Activated CD8-positive, alpha-beta memory T cell treated with anti-CD3 and anti-CD28 coated beads, Interleukin-2, amount 50 U/mL, for 1 hour (primary cell): ENCODE data around the gene TAC4.

Experiments
- DNase-seq: peaks from one replicate; pipeline ENCODE4 v3.0.0-alpha.2; 2020; ENCODE audit errors: extremely low read depth

Gene TAC4

GRCh38 chr17:49873466-49873865 is 25.6 kb upstream of the TAC4 start:
- DNase-seq = no peak

GRCh38 chr17:49872754-49873377 is 25.0 kb upstream of the TAC4 start:
- DNase-seq = no peak

DNA sequence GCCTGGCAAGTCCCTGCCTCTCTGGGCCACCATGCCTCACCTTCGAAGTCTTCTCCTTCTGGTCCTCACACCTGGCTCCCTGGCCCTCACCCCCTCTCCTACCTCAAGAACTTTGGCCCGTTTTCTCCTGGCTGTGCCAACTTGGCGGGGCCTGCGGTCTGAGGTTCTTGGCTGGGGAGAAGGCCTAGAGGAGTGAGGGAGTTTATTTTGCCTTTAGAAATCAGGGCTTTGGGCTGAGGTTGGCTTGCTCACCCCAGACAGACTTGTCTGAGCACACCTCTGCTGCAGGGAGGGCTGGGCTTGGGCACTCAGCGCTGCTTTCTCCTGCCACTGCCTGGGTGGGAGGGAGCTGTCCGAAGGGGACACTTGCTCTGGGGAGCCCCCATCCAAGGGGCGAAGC is 23.3 kb upstream of the TAC4 start:
- DNase-seq = no peak

DNA sequence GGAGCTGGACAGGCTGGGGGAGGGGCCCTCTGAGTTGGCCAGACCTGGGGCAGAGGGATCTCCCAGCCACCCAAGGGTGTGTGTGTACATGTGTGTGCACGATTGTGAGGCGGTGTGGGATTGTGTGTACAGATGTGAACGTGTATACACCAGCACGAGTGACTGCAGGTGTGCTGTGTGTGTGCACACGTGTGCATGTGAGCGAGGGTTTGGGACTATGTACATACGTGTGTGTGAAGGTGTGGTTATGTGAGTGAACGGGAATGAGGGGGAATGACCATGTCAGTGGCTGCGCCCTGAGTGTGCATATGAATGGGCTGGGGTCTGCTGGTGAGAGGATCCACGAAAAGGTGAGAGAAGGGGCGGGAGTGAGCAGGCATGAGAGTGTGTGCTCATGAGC is 22.4 kb upstream of the TAC4 start:
- DNase-seq = no peak

- DNase-seq = no peak
Observed at GRCh38 chr17:49869038-49869374, 21.1 kb upstream of the TAC4 start.

GRCh38 chr17:49866882-49867413 is 19.1 kb upstream of the TAC4 start:
- DNase-seq = no peak

DNA sequence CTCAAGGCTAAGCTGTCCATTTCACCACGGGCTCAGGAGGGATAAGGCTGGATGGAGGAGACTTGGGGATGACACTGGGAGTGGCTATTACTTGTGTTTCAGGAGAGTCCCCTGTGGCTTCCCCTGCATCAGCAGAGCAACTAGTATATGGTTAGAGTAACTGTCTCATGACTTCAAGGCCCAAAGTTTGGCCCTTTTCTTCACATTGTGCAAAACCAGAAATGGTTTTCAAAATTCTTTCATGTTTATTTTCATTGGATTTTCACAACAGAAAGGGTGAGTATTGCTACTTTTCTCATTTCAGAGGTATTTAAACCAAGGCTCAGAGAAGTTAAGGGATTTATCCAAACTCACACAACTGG is 18.1 kb upstream of the TAC4 start:
- DNase-seq = no peak

GRCh38 chr17:49862781-49863331 is 15.0 kb upstream of the TAC4 start:
- DNase-seq = no peak

DNA sequence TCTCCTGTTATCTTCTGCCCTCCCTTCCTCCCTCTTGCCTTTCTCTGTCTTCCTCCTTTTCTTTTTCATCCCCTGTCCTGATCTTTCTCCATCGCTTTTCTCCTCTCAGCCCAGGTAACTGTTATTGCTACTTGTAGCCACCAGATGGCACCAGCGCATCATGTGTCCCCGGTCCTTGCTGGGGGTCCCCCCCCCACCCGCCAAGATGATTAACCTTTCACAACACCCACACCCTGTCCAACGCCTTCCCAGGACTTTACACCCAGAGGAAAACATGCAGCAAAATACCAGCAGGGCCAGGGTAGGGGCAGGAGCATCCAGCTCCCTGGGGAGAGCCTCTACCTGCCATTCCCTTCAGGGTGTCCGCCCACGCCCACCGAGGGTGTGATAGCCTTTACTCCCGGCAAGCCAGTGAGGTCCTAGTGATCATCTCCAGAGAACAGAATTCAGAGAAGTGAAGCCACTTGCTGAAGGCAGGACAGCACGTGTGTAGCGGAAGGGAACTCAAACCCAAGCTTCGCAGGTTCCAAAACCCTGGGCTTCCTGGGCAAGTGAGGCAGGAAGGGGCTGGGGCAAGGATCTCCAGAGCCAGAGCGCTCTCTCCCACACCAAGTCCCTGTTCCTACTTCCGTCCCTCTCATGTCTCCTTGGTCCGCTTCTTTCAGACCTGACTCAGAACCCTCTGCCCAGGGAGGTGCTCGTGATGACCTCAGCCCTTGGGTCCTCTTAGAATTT is 13.4 kb upstream of the TAC4 start:
- DNase-seq = peak; percentile 33

GRCh38 chr17:49859991-49860953 is 12.4 kb upstream of the TAC4 start:
- no peak for DNase-seq

GRCh38 chr17:49858796-49859195 is 10.9 kb upstream of the TAC4 start:
- no peak for DNase-seq

DNA sequence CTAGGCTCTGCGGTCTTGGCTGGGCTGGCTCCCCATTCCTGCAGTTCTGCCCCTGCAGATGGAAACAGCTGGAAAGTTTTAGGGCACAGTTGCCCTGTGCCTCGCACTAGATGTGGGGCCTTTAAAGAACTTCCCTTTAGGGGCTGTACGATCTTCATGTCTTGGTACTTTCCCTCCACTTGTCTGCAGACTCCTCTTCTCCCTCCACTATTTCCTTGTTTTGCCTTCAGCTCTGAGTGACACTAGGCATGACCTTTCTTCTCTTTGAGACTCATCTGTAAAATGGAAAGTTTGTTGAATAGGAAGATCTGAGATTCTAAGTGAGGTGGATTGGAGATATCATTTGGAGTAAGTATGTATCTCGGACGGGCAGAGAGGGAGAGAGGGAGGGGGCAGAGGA is 6.3 kb upstream of the TAC4 start:
- DNase-seq = no peak

DNA sequence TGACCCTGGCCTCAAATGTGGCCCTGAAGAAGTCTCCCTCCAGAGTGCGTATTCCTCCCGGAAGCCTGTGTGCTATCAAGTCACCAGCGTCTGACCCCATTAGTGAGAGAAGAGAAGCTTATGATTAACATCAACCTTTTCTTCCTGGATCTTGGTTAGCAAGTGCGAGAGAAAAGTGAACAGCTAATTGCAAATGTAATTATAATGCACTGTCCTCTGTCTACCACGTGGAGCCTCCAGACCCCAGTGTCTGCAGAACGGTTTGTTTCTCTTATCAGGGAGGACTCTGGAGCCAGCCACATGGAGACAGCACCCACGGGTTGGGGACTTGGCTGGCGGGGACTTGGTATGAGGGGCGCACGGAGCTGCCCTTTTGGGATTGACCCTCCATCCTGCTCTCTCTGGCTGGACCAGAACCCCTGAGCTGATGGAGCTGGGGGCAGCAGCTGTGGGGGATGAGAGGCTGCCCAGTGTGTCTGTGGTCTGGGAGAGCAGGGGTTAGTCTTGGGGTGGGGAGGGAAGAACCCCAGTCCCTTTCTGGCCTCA is 5.7 kb upstream of the TAC4 start:
- no peak for DNase-seq

DNA sequence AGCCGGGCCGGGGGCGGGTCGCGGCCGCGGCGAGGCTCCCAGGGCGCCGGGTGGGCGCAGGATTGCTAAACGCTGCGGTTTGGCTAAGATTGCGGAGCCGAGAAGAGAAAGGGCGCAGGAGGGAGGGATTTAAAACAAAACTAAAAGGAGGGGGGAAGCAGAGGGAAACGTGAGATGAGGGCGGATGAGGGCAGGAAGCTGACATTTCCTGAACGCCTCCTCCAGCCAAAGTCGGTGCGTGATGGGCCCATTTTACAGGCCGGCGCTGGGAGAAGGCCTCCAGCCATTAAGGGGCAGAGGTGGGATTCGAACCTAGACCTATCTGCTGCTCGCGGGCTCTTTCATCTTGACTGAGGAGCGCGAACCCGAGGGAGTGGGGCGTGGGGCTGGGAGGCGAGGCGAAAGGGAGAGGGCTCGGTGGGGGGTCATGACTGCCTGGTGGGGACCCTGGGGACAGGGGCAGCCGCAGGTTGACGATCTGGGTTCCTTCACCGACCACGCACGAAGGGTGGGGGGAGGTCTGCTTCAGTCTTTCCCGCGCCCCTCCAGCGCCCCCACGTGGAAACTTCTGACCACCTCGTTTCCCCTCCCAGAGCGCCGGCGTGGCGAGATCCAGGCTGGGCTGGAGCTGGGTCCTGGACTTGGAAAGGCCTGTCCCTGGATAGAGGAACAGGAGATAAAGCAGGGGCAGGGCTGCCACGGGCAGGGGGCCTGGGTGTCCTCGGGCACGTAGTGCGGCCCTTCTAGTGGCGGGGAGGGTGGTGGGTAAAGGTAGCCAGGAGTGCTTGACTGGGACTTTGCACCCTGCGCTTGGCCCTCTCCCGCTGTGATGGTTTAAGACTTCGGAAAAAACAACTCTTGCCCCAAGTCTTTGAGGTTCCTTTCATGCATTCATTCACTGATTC is 3.8 kb upstream of the TAC4 start:
- DNase-seq = peak; percentile 35

- DNase-seq = no peak
Observed at GRCh38 chr17:49850772-49851386, 3.0 kb upstream of the TAC4 start.

GRCh38 chr17:49850218-49850610 is 2.3 kb upstream of the TAC4 start:
- no peak for DNase-seq

- no peak for DNase-seq
Observed at GRCh38 chr17:49848739-49849138, 870 bp upstream of the TAC4 start.

- DNase-seq = no peak
Observed at GRCh38 chr17:49846938-49847712, 744 bp downstream of the TAC4 start.

- DNase-seq = no peak
Observed at GRCh38 chr17:49845321-49845720, 2.5 kb downstream of the TAC4 start.
